SK-N-SH treated with all-trans-retinoic acid at 6 μM for 48 hours (cell line): ENCODE measurements around the gene AXIN1.

Experiments used
- ATAC-seq: fragments of 200-7000 bp; cut with Tn5 transposase; 3 replicates; pipeline ENCODE4 v1.9.1; 2020; ENCODE audit warnings: mild to moderate bottlenecking, moderate library complexity
- ARNTL ChIP-seq: fragments of 450-650 bp; formaldehyde crosslinking; IDR thresholded peaks from 2 replicates; pipeline ENCODE4 v1.5.0; 2020; ENCODE audit warnings: low read depth, mild to moderate bottlenecking, moderate library complexity, borderline replicate concordance
- BACH2 ChIP-seq: fragments of 250-450 bp; sonication (Bioruptor Pico); IDR thresholded peaks from 2 replicates; pipeline ENCODE4 v1.9.0; 2021; ENCODE audit warnings: mild to moderate bottlenecking, borderline replicate concordance
- ESRRG ChIP-seq: fragments of 250-450 bp; sonication (Bioruptor Pico); IDR thresholded peaks from 2 replicates; pipeline ENCODE4 v1.6.1; 2021; ENCODE audit warnings: mild to moderate bottlenecking
- GLIS3 ChIP-seq: fragments of 250-450 bp; sonication (Bioruptor Pico); IDR thresholded peaks from 2 replicates; pipeline ENCODE4 v1.5.0; 2020; ENCODE audit warnings: mild to moderate bottlenecking, moderate library complexity
- OSR1 ChIP-seq: fragments of 250-450 bp; sonication (Bioruptor Pico); IDR thresholded peaks from 2 replicates; pipeline ENCODE4 v1.8.0; 2022; ENCODE audit warnings: moderate library complexity, mild to moderate bottlenecking, inconsistent platforms
- PPARA ChIP-seq: fragments of 250-450 bp; sonication (Bioruptor Pico); IDR thresholded peaks from 2 replicates; pipeline ENCODE4 v1.5.0; 2020; ENCODE audit warnings: mild to moderate bottlenecking, borderline replicate concordance
- RARB ChIP-seq: fragments of 250-450 bp; sonication (Bioruptor Pico); IDR thresholded peaks from 2 replicates; pipeline ENCODE4 v1.8.0; 2021; ENCODE audit warnings: mild to moderate bottlenecking, moderate library complexity
- SNAI2 ChIP-seq: fragments of 250-450 bp; sonication (Bioruptor Pico); IDR thresholded peaks from 2 replicates; pipeline ENCODE4 v1.5.0; 2020; ENCODE audit warnings: mild to moderate bottlenecking, moderate library complexity
- TOX ChIP-seq: fragments of 250-450 bp; sonication (Bioruptor Pico); IDR thresholded peaks from 2 replicates; pipeline ENCODE4 v1.8.0; 2021; ENCODE audit warnings: mild to moderate bottlenecking, moderate library complexity, borderline replicate concordance
- ZC3H10 ChIP-seq: fragments of 250-450 bp; sonication (Bioruptor Pico); IDR thresholded peaks from 2 replicates; pipeline ENCODE4 v1.5.1; 2021; ENCODE audit warnings: mild to moderate bottlenecking, moderate library complexity
- ZFP3 ChIP-seq: fragments of 250-450 bp; sonication (Bioruptor Pico); IDR thresholded peaks from 2 replicates; pipeline ENCODE4 v1.5.0; 2020; ENCODE audit warnings: mild to moderate bottlenecking, moderate library complexity
- ZNF565 ChIP-seq: fragments of 450-650 bp; formaldehyde crosslinking; conservative IDR thresholded peaks from 2 replicates; pipeline ENCODE4 v1.5.0; 2020; ENCODE audit warnings: low read depth, mild to moderate bottlenecking, moderate library complexity
- ZNF70 ChIP-seq: fragments of 450-650 bp; formaldehyde crosslinking; IDR thresholded peaks from 2 replicates; pipeline ENCODE4 v1.5.0; 2020; ENCODE audit warnings: mild to moderate bottlenecking, moderate library complexity
- ZNF8 ChIP-seq: fragments of 450-650 bp; formaldehyde crosslinking; IDR thresholded peaks from 2 replicates; pipeline ENCODE4 v1.5.0; 2020; ENCODE audit warnings: mild to moderate bottlenecking, moderate library complexity
- TF ChIP-seq, protein P1 (sequence below): fragments of 250-450 bp; sonication (Bioruptor Pico); IDR thresholded peaks from 2 replicates; pipeline ENCODE4 v1.8.0; 2021; ENCODE audit warnings: low read depth, mild to moderate bottlenecking, moderate library complexity, borderline replicate concordance
- TF ChIP-seq, protein P2 (sequence below): fragments of 250-450 bp; sonication (Bioruptor Pico); IDR thresholded peaks from 2 replicates; pipeline ENCODE4 v1.5.1; 2020; ENCODE audit warnings: low read depth, mild to moderate bottlenecking, moderate library complexity
- TF ChIP-seq, protein P3 (sequence below): fragments of 250-450 bp; sonication (Bioruptor Pico); IDR thresholded peaks from 2 replicates; pipeline ENCODE4 v1.8.0; 2020; ENCODE audit warnings: mild to moderate bottlenecking, moderate library complexity, borderline replicate concordance
- TF ChIP-seq, protein P4 (sequence below): fragments of 250-450 bp; sonication (Bioruptor Pico); IDR thresholded peaks from 2 replicates; pipeline ENCODE4 v1.5.0; 2020; ENCODE audit warnings: mild to moderate bottlenecking, moderate library complexity
- TF ChIP-seq, protein P5 (sequence below): fragments of 250-450 bp; sonication (Bioruptor Pico); IDR thresholded peaks from 2 replicates; pipeline ENCODE4 v1.5.1; 2021; ENCODE audit warnings: mild to moderate bottlenecking, moderate library complexity

AXIN1 gene

DNA sequence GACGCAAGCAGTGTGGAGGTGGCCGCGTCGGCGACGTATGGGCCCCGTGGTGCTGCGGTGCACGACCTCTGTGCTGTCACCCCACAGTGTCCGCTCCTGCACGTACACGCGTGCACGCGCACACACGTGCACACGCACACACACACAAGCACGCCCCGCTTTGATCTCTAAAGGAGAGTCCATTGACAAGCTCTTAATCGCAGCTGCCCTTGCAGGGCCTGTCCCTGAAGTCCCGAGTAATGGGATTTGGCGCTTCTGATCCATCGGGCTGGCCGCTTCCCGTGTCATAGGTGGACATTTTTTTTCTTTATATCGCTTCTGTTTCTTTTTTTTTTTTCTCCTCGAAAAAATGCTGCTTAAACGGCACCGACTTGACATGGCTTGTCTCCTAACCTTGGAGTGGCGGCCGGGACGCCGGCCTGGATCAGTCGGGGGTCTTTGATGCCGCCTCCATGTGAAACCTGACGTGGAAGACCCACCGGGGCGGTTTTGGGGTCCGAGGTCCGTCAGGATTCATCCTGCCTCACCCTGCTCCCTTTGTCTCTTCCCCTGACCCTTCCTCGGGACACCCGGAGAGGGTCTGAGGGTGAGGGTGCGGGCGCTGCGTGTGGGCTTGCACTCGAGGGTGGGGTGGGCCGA is 8.3 kb upstream of the AXIN1 start (continued):
- TF ChIP-seq PPARA (no peak), TOX (CRISPR knock-in tag) (no peak), OSR1 (CRISPR knock-in tag) (no peak)

DNA sequence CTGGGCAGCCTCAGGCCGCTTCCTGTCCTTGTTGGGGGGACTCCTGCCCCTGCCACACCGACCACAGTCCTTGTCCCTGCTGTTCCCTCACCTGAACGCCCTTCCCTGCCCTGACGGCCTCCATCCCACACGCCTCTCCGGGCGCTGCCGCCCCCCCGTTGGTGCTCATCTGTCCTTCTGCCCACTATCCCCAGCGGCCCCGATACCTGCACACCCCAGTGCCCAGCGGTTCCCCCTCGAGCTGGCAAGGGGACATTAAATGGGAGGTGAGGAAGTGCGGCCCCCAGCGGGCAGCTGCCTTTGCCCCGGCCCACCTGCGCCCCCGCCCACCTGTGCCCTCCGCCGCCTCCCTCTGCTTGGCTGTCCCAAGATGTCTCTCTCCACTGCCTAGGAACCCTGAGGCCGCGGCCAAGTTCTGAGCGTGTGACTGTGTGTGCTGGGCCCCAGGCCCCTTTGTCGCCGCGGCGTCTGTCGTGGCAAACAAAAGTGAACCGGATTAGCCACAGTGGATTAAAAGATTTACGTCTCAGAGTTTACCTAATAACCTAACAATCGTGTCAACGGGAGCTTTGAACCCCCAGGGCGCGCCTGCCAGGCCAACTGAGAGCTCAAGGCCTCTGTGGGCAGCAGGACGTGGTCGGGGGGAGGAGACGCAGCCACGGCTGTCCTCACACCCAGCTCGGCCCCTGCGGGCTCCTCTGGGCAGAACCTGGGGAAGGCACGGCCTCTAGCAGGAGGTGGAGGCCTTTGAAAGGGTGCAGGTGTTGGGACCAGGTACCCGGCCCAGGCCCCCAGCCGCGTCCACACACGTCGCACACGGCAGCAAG is 7.6 kb upstream of the AXIN1 start:
- TF ChIP-seq ZC3H10 (CRISPR knock-in tag): no peak
- TF ChIP-seq, protein P1, sequence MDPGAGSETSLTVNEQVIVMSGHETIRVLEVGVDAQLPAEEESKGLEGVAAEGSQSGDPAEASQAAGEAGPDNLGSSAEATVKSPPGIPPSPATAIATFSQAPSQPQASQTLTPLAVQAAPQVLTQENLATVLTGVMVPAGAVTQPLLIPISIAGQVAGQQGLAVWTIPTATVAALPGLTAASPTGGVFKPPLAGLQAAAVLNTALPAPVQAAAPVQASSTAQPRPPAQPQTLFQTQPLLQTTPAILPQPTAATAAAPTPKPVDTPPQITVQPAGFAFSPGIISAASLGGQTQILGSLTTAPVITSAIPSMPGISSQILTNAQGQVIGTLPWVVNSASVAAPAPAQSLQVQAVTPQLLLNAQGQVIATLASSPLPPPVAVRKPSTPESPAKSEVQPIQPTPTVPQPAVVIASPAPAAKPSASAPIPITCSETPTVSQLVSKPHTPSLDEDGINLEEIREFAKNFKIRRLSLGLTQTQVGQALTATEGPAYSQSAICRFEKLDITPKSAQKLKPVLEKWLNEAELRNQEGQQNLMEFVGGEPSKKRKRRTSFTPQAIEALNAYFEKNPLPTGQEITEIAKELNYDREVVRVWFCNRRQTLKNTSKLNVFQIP (CRISPR knock-in tag): no peak
- TF ChIP-seq, protein P2, sequence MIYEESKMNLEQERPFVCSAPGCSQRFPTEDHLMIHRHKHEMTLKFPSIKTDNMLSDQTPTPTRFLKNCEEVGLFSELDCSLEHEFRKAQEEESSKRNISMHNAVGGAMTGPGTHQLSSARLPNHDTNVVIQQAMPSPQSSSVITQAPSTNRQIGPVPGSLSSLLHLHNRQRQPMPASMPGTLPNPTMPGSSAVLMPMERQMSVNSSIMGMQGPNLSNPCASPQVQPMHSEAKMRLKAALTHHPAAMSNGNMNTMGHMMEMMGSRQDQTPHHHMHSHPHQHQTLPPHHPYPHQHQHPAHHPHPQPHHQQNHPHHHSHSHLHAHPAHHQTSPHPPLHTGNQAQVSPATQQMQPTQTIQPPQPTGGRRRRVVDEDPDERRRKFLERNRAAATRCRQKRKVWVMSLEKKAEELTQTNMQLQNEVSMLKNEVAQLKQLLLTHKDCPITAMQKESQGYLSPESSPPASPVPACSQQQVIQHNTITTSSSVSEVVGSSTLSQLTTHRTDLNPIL: no peak
- TF ChIP-seq ZNF8 (CRISPR knock-in tag): no peak
- TF ChIP-seq, protein P3, sequence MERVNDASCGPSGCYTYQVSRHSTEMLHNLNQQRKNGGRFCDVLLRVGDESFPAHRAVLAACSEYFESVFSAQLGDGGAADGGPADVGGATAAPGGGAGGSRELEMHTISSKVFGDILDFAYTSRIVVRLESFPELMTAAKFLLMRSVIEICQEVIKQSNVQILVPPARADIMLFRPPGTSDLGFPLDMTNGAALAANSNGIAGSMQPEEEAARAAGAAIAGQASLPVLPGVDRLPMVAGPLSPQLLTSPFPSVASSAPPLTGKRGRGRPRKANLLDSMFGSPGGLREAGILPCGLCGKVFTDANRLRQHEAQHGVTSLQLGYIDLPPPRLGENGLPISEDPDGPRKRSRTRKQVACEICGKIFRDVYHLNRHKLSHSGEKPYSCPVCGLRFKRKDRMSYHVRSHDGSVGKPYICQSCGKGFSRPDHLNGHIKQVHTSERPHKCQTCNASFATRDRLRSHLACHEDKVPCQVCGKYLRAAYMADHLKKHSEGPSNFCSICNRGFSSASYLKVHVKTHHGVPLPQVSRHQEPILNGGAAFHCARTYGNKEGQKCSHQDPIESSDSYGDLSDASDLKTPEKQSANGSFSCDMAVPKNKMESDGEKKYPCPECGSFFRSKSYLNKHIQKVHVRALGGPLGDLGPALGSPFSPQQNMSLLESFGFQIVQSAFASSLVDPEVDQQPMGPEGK (CRISPR knock-in tag): no peak
- TF ChIP-seq RARB: no peak
- TF ChIP-seq ZNF565 (CRISPR knock-in tag): no peak
- no peak for TF ChIP-seq BACH2
- no peak for TF ChIP-seq ZFP3
- TF ChIP-seq SNAI2: no peak
- TF ChIP-seq, protein P4, sequence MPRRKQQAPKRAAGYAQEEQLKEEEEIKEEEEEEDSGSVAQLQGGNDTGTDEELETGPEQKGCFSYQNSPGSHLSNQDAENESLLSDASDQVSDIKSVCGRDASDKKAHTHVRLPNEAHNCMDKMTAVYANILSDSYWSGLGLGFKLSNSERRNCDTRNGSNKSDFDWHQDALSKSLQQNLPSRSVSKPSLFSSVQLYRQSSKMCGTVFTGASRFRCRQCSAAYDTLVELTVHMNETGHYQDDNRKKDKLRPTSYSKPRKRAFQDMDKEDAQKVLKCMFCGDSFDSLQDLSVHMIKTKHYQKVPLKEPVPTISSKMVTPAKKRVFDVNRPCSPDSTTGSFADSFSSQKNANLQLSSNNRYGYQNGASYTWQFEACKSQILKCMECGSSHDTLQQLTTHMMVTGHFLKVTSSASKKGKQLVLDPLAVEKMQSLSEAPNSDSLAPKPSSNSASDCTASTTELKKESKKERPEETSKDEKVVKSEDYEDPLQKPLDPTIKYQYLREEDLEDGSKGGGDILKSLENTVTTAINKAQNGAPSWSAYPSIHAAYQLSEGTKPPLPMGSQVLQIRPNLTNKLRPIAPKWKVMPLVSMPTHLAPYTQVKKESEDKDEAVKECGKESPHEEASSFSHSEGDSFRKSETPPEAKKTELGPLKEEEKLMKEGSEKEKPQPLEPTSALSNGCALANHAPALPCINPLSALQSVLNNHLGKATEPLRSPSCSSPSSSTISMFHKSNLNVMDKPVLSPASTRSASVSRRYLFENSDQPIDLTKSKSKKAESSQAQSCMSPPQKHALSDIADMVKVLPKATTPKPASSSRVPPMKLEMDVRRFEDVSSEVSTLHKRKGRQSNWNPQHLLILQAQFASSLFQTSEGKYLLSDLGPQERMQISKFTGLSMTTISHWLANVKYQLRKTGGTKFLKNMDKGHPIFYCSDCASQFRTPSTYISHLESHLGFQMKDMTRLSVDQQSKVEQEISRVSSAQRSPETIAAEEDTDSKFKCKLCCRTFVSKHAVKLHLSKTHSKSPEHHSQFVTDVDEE (CRISPR knock-in tag): no peak
- ATAC-seq: no peak

DNA sequence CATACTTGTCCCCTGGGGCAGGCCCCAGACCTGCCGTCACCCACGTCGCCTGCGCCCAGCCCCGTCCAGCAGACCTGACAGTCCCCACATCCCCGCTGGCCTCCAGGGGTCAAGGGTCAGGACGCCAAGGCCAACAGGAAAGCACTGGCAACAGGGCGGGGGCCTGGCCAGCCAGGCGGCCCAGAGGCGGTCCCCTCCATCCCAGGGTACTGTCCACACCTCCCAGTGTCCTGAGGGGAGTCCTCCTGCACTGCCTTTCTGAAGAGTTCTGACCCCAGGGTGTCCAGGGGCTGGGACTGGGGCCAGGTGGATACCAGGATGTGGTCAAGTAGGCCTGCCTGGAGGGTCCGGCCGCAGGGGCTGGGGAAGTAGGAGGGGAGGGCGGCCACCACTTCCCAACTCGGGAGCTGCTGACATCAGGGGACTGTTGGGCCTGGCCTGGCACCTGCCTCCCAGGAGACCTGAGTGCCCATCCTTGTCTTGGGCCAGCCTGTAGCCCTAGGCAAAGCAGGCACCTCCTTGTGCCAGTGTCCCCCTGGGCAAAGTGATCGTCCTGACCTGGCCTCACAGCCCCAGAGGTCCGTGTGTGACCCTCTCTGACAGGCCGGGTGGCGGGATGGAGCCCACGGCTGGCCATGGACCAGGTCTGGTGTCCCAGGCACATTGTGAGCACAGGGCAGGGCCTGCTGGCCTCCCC is 6.7 kb upstream of the AXIN1 start:
- ATAC-seq: no peak
- TF ChIP-seq, protein P2: no peak
- TF ChIP-seq GLIS3 (CRISPR knock-in tag) (no peak), ESRRG (no peak), ZNF70 (no peak), ZNF8 (CRISPR knock-in tag) (no peak), ZNF565 (CRISPR knock-in tag) (no peak), BACH2 (no peak), ARNTL (CRISPR knock-in tag) (no peak), ZC3H10 (CRISPR knock-in tag) (no peak)
- TF ChIP-seq, protein P1 (CRISPR knock-in tag): no peak
- TF ChIP-seq, protein P5, sequence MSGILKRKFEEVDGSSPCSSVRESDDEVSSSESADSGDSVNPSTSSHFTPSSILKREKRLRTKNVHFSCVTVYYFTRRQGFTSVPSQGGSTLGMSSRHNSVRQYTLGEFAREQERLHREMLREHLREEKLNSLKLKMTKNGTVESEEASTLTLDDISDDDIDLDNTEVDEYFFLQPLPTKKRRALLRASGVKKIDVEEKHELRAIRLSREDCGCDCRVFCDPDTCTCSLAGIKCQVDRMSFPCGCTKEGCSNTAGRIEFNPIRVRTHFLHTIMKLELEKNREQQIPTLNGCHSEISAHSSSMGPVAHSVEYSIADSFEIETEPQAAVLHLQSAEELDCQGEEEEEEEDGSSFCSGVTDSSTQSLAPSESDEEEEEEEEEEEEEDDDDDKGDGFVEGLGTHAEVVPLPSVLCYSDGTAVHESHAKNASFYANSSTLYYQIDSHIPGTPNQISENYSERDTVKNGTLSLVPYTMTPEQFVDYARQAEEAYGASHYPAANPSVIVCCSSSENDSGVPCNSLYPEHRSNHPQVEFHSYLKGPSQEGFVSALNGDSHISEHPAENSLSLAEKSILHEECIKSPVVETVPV (CRISPR knock-in tag): no peak
- TF ChIP-seq, protein P4 (CRISPR knock-in tag): no peak
